GM21723 (cell line): ENCODE data around the gene LDLRAD4.
A peak's percentile ranks its signal among the peaks of the same experiment; 100 is the strongest.

Experiments used
- ATAC-seq: cut with Tn5 transposase; IDR thresholded peaks from one replicate; pipeline ENCODE4 v1.9.1; 2021; ENCODE audit warnings: mild to moderate bottlenecking, moderate library complexity; ENCODE audit not compliant: unreplicated experiment

Gene LDLRAD4

DNA sequence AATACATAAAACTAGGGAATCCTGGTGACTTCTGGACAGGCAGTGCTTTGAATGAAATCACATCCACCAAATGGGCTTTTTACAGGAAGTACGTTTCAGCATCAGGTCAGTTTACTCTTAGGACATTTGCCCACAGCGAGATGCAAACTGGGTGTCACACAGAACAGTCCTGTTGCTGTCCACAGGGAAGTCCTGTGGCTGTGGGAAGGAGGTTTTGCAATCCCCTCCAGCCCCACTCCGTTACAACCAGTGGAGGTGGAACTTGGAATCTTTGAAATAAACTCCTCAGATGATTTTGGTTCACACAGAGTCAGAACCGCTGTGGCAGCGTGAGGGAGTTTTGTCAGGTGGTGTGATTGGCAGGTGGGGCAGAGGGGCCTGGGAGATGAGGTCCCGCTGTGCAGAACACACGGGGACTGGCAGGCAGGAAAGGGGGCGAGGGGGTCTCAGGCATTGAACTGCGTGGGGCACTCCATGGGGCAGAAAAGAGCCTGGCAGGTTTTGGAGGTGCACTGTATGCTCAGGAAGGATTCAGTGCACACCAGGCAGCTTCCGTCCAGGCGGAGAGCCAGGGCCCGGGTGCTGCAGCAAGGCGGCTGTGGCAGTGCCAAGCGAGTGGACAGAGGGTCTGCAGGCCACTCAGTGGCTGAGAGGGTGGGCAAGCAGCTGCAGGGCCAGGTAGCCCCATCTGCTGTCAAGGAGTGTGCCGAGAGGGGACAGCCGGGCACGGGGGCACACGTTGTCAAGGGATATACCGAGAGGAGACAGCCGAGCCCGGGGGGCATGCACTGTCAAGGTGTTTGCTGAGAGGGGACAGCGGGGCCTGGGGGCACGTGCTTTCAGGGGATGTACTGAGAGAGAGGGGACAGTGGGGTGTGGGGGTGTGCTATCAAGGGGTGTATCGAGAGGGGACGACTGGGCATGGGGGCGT, 148.7 kb downstream of the LDLRAD4 start:
- no peak for ATAC-seq

DNA sequence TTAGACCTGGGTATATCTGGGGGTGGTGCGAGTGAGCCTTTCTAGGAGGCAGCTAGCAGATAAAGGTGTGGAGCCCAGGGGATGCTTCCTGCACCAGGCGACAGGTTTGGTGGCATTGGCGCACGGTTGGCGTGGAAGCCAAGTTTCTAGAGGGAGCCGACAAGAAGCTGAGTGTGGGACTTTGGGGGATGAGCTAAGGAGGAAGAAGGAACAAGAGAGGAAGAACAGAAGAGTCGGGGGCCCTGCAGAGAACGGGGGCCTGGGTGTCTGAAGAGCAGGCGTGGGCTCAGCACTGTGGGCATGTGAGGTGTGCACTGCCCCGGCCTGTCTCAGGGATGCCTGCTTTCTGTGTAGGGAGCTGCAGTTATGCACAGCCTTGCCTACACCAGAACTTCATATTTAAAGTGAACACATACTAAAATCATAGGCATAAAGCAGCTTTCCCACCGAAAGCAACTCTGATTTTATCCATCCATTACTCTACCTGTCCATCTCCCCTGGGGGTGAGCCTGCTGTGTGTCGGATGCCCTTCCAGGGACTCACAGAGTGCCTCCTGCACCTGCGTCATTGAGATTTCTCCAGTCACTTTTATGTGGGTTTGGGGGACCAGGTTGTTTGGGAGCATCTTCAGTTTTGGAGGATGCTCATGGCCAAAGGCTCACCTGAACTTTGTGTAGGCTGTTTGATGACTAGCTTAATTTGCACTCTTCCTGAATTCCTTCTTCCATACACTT, 149.7 kb downstream of the LDLRAD4 start:
- ATAC-seq, result no peak

DNA sequence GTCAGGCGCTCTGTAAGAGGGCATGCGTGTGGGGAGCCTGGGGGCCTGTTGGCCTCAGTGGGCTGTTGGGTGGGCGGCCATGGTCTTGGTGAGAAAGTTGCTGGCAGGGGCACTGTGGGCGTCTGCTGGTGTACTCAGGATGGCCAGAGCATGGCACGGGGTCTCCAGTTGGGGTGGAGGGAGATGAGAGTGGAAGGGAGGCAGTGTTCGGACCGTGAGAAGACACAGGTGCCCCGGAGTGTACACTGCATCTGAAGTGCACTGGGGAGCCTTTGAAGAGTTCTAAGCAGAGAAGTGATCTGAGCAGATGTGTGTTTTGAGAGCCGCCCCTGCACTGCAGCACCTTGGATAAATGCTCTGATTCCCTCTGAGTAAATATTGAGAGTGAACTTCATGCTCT, 150.8 kb downstream of the LDLRAD4 start:
- ATAC-seq, result no peak

DNA sequence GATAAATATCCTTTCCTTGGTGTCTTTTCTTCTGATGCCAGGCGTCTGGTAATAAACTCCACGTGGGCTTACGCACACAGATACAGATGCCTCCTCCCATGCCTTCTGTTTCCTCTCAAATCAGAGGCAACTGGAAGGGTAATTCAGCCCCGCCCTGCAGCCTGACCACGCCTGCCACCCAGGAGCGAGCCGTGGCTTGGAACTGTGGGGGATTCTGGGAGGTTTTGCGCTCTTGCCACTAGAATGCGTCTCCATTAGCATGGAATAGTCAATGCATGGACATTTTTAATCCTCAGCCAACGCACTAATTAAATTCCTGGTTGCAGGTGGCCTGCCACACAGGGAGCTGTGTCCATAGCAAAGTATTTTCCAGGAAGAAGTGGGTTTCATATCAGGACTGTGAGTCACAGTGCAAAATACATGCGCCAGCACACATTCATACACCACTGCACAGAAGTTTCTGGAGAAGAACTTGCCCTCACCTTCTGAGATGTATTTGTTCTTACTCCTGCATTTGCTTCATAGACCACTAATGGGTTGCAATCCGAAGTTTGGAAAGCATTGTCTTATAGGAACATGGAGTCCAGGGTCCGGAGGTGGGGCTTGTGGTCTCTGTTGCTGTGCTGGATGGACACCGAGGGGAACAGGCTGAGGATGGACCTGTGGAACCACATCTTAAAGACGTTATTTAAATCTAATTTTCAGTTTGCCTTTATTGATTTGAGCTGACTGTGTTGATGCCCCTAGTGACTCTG, 151.4 kb downstream of the LDLRAD4 start:
- no peak for ATAC-seq

DNA sequence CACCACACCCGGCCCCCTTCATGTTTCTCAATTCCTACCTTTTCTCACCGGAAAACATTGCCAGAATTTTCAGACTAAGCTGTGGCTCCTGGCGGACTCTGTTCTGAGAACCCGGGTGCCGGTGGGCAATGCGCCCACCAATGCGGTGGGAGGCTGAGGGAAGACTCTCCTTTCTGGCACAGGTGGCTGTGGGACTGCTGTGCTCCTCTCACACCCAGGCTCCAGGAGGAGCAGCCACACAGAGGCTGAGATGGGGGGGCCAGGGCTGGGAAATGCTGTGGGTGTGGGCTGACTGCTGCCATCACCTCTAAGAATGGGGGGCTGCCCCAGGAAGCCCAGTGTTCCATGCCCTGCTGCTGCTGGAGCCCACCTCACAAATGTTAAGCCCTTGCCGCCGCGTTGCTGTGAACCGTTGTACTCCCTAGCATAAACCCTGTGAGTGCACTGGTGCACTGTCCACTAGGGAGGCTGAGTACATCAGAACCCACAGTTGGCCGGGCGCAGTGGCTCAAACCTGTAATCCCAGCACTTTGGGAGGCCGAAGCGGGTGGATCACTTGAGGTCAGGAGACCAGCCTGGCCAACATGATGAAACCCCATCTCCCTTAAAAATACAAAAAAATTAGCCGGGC, 152.6 kb downstream of the LDLRAD4 start:
- no peak for ATAC-seq

DNA sequence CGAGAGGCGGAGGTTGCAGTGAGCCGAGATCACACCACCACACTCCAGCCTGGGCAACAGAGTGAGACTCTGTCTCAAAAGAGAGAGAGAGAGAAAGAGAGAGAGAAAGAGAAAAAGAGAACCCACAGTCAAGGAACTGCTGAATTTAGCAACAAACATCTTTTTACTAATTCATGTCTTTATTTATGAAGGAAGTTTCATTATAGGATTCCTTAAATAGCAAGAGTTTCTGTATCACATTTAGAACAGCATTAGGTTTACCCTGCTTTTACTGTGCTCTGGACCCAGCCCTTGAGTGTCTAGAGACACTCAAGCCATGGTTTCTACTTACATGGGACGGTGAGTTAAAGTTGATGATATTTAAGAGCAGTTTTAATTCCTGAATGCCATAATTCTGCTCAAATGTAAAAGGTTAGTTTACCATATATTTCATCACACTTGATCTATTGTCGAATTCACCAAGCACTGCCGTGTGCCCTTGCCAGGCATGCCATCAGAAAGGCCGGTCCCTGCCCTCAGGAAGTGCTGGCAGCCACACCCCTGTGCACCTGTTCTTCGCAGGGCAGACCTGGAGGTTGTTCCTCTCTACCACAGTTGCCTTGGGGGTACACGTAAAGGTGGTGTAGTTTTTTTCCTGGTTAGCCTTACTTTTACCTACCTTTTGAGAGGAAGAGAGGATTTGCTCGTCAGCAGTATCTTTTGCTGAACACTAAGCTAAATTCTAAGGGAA, 153.3 kb downstream of the LDLRAD4 start:
- no peak for ATAC-seq

DNA sequence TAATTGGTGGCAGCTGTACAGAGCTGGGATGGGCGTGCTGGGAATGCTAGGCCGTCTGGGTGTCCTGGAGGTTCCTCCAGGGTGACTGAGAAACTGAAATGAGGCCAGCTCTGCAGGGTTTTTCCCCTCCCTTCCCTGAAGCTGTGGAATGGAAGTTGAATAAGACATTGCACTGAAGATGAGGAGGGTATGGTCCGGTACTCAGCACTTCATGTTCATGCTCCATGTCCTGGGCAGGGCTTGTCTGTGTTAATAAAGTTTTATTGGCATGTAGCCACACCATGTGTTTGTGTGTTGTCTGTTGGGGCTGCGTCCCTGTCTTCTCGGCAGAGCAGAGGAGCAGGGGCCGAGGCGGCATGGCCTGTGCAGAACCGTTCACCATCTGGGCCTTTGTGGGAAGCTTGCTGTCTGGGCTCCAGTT, 154.0 kb downstream of the LDLRAD4 start:
- no peak for ATAC-seq

DNA sequence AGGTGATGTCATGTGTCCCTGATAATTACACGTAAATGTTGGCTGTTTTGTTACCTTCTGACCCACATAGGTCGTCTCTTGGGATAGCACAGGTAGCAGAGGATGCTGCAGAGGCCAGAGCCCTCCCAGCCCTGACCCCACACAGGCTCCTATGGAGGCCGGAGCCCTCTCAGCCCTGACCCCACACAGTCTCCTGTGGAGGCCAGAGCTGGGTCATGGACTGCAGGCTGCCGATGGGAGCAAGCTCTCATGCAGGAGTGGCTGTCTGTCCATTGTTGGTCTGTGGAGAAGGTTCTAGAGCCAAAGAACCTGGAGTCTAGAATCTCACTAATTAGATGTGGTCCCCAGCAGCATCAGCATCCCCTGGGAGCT, 155.5 kb downstream of the LDLRAD4 start:
- ATAC-seq, result no peak

DNA sequence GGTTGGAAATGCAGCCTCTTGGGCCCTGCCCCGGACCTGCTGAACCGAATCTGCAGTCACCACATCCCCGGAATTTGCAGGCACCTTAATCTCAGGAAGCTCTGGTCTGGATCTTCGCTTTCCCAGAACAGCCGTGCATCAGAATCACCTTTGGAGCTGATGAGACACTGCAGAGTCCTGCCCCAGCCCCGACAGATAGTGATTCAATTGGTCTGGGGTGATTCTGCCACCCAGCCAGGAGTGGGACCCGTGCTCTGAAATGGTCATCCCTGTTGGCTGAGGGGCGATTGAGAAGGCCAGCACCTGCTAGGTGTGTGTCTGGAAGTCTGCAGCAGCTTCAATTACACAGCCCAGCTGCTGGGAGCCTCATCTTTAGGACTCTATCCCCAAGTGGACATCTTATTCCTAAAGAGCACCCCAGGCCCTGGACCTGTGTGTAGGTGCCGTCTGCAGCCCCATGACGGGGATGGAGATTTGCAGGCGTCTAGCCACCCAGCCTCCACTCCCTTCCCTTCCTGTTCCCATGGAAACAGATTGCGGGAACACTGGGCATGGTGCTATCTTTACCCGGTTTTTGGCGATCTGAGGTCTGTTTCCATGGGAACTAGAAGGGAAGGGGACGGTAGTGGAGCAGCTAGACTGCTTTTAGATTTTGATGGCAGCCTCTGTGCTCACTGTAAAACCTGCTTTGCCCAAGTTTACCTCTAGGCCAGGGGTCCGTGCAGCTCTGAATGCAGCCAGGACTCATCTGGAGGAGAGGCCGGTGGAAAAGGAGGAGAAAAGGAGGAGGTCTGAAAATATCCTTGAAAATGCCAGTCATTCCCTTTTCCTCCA, 156.1 kb downstream of the LDLRAD4 start:
- ATAC-seq, result no peak

DNA sequence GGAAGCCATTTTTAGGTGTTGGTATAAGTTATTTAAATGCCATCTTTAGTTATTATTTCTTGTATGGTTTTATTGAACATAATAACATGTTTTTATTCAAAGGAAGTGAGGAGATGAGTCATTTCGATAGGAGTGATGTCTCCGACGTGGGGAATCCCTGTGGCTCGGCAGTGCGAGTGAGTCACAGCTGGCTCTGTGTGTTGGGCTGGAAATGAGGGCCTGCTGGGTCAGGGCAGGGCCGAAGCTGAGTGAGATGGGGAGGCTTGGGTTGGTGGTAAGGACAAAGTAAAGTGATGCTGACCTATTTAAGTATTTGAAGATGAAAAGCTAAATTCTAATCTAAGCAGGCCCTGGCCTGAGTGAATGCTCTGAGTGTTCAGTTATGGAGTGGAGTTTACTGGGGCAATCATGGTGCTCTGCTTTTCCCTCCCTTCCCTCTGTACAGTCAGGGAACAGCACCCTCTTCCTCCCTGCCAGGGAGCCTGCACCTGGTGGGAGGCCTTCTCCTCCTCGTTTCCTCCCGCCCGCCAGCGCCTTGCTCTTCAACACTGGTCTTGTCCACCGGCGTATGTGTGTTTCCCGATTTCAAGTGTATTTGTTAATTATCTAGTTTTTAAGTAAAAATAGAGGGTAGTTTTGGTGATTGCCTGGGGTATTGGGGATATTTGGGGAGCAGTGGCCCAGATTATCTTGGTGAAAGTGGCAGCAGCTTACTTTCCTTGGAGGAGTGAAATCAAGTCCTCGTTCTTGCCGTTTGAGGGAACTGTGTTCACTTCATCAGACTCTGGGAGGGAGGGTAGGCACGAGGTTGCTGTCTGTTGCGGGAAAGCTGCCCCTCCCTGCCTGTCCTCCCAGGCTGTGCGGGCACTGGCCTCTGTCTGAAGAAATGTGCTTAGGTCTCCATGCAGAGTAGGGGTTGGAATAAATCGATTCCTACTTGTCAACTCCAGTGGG, 157.0 kb downstream of the LDLRAD4 start:
- peak; percentile 95 for ATAC-seq

DNA sequence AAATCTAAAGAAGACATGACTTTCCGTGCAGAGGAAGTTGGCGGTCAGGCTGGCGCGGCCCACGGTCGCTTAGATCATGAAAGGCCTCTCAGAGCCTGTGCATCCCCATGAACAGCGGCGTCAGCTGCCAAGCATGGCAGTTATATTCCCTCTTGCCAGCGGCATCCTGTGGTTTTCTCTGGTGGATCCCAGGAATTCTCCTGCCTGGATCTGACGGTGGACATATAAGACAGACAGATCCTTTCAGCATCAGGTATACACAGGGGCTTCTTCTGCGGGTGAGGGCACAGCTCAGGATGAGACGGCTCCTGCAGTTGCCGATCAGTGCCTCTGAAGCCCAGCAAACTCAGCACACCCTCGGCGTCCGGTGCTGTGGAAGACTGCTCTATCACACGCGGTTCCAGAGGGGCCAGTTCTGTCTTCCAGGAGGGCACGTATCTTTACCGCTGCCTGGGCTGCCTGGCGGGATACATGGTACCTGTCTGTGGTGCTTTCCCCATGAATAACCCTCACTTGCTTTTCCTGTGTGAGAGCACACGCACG, 157.8 kb downstream of the LDLRAD4 start:
- no peak for ATAC-seq

DNA sequence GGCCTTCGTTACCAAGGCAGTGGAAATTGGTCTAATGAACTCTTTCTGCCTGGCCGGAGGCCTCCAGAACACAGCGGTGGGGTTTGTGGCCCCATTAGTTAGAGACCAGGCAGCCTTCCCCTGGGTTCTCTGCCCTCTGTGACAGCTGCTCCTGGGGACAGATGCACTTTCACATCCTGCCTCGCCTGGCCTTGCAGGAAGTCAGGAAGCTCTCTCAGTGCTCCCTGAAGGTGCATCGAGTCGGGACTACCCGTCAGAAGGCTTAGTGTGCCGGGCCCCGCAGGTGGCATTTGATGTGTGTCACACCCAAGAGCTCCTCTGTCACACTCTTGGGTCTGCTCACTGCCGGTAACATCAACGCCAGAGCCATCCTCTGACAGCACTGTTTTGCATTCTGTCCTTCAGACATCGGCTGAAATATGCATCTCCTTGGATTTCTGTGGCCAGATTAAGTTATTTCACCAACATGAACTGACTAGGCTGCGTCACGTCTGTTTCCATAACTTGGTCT, 158.3 kb downstream of the LDLRAD4 start:
- no peak for ATAC-seq

DNA sequence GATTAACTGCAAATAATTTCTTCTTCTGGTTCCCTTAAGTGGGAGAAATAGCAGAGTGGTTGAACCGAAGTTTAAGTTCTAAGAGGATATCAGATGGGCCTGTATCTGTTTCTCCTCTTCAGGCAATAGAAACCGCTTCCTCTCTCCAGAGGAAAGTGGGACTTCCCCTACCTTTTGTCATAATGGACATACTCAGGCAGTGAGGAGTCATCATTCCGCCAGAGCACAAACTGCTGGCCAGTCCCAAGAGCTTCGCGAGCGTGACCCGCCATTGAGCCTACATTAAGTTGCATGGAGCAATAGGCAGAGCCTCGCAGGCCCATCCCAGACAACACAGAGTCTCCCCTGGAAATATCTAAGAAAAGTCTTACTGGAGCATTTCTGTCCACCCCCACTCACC, 158.9 kb downstream of the LDLRAD4 start:
- ATAC-seq, result no peak

DNA sequence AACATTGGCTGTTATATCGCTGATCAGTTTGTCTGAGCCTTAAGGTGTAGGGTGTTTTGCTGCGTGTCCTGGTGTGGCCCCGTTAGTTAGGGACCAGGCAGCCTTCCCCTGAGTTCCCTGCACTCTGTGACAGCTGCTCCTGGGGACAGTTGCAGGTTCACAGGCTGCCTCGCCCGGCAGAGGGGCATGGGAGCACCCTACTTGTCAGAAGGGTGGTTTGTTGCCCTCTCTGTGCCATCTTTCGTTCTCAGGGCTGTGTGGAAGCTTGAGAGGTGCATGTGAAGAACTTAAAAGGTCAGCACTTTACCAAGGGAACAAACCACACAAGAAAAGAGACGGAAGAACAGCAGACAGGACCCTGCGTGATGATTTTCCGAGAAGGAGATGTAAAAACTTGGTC, 159.6 kb downstream of the LDLRAD4 start:
- ATAC-seq, result no peak

DNA sequence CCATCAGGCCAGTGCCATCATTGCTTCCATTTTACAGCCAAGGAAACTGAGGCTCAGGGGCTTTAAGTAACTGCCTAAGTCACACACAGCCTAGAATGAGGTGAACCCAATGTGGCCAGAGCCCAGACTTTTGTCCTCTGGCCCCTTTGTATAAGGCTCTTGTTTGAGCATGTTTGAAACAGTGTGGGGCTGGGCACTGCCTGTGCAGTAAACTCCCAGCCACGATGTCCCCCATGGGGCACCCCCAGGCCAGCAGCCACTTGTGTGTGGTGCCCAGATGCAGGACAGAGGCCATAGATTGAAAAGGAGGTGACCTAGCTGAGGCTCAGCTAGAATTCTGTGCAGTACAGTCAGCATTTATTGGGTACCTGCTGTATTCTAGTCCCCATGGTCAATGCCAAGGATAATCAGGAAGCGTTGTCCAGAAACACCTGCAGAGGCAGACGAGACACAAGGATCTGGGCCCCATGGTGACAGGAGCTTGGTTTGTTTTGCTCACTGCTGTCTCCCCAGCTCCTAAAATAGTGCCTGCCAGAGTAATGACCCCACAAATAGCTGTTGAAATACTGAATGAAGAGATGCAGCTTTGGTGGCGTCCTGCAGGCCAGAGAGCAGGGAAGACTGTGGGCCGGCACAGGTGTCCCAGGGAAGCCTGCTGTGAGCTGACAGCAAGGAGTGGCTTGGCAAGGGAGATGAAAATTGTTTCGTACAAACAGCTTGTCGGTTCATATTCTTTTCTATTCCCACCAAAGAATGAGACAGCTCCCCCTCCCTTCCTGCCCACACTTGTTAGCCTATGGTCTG, 160.7 kb downstream of the LDLRAD4 start:
- no peak for ATAC-seq

DNA sequence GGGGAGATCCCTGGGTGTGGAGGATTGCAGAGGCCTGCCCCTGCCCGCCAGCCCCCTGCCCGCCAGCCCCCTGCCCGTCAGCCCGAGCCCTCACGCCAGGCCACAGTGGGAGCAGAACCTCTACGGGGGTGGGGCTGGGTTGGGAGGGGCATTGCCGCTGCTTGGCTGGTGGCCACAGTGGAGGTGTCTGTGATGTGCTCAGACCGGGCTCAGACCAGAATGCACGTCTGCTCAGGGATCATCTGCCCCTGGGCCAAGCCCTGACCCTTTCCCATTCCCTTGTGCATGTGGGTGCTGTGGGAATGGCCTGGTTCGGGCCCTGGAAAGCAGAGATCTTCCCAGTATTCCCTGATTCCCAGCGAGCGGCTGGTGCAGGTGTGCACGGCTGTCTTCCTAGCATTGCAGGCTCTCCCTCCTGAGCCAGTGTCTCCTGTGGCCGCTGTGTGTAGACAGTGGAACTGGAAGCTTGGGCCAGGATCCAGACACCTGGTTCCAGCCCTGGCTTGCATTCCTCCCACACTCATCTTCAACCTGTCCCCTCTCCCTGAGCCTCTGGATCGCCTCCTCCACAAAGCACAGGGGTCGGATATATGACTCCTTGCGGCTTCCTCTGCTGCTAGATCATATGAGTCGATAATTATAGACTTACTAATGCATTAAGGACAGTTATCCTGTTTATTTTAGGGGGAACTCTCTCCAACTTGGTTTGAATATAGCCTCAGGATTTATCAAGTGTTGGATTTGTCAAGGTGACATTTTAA, 161.6 kb downstream of the LDLRAD4 start:
- ATAC-seq, result no peak
